Esophagus muscularis mucosa (tissue), 4 donors: ENCODE measurements around the gene GNG12. TPM values are rescaled to one million over a fixed set of nuclear protein-coding genes. Genes with fewer than 3 reads are reported as not detected.

Experiments used
- DNase-seq: peaks from one replicate; pipeline ENCODE4 v3.0.0-alpha.2; 2017; ENCODE audit errors: extremely low spot score
- H3K27ac ChIP-seq, 4 donors: fragments of 200-600 bp; sonication (generic); replicated peaks in 1 of 4; 1 replicate in 3 of 4; 2 replicates in 1 of 4; pipeline ENCODE4 v1.5.1; 2016 to 2019; ENCODE audit warnings: mild to moderate bottlenecking in 1 of 4
- H3K27me3 ChIP-seq, 4 donors: fragments of 200-600 bp; sonication (generic); one replicate each; pipeline versions ENCODE4 v1.5.1 to v1.6.0; 2016 to 2019
- H3K36me3 ChIP-seq, 4 donors: fragments of 200-600 bp; sonication (generic); one replicate each; pipeline ENCODE4 v1.5.1; 2016 to 2019
- H3K4me1 ChIP-seq, 4 donors: fragments of 200-600 bp; sonication (generic); one replicate each; pipeline ENCODE4 v1.5.1; 2016 to 2019
- H3K4me3 ChIP-seq, 4 donors: fragments of 200-600 bp; sonication (generic); 1 replicate in 2 of 4; 2 replicates in 2 of 4; pipeline ENCODE4 v1.5.1; 2016 to 2019; ENCODE audit warnings: mild to moderate bottlenecking in 4 of 4, moderate library complexity in 1 of 4
- H3K9me3 ChIP-seq, 4 donors: fragments of 200-600 bp; sonication (generic); 1 replicate in 3 of 4; 2 replicates in 1 of 4; pipeline ENCODE4 v1.5.1; 2016 to 2019
- CTCF ChIP-seq, 3 experiments: fragments of 200-600 bp in 2 of 3; fragments of 450-650 bp in 1 of 3; sonication (generic) in 2 of 3; IDR thresholded peaks; one replicate each; pipeline ENCODE4 v1.5.1; 2017 to 2019; ENCODE audit warnings: antibody characterized with exemption in 3 of 3, mild to moderate bottlenecking in 2 of 3, moderate library complexity in 1 of 3
- EP300 ChIP-seq: sonication (generic); formaldehyde crosslinking; IDR thresholded peaks from one replicate; pipeline ENCODE4 v1.6.1; 2017; ENCODE audit warnings: antibody characterized with exemption
- POLR2A ChIP-seq: fragments of 450-650 bp; IDR thresholded peaks from one replicate; pipeline ENCODE4 v1.6.1; 2017; ENCODE audit warnings: antibody characterized with exemption, moderate library complexity, mild to moderate bottlenecking, low read depth
- POLR2AphosphoS5 ChIP-seq, 2 donors: sonication (generic); formaldehyde crosslinking; IDR thresholded peaks; one replicate each; pipeline ENCODE4 v1.6.1; 2017; ENCODE audit warnings: antibody characterized with exemption in 2 of 2
- WGBS: methylation state at CpG from one replicate; pipeline ENCODE4 v1.1.5; 2018; 5-methylcytosine and 5-hydroxymethylcytosine counted together
- intact Hi-C: fragments of 100-400 bp; cut with DNase I; formaldehyde crosslinking; loops from one replicate; pipeline ENCODE4 v1.15.1; 2023
- total RNA-seq, 4 donors: library from RNA; depleted of rRNA; stranded (reverse); fragments of >200 nt; gene quantifications; one replicate each; pipeline versions ENCODE4 v1.1.0 to v1.2.1, GENCODE V29; 2016

GNG12 gene
- total RNA-seq, 4 donors from 2014 or later: 108 to 118 (median 111) TPM

GRCh38 chr1:67684526-67685066, 148.7 kb downstream of the GNG12 start:
- Histone ChIP-seq H3K36me3 (peaks cover 0 to 20% (median 9%) of the 10 kb centered on the region in 4 donors), H3K4me3 (peak overlapping the region; percentile 82 to 95 (median 90)), H3K4me1 (peaks cover 23 to 37% (median 35%) of the 10 kb centered on the region in 4 donors), H3K9me3 (no peaks in the 10 kb centered on the region), H3K27ac (peak overlapping the region; percentile 65 to 98 (median 96)), H3K27me3 (no peaks in the 10 kb centered on the region)
- intact Hi-C loops: loop anchor here (5.0 to 10.0 kb wide), 4 partner anchors 73 to 250 kb away; partner anchors contain the start of gene SERBP1
- DNase-seq: no peak
- WGBS: 4% methylated on average over 20 of the region's 20 CpGs
- TF ChIP-seq POLR2AphosphoS5 (IDR thresholded peaks at IDR 0.05): no peak
- no peak for TF ChIP-seq POLR2A
- TF ChIP-seq CTCF (IDR thresholded peaks at IDR 0.05): no peak
- TF ChIP-seq EP300: no peak

DNA sequence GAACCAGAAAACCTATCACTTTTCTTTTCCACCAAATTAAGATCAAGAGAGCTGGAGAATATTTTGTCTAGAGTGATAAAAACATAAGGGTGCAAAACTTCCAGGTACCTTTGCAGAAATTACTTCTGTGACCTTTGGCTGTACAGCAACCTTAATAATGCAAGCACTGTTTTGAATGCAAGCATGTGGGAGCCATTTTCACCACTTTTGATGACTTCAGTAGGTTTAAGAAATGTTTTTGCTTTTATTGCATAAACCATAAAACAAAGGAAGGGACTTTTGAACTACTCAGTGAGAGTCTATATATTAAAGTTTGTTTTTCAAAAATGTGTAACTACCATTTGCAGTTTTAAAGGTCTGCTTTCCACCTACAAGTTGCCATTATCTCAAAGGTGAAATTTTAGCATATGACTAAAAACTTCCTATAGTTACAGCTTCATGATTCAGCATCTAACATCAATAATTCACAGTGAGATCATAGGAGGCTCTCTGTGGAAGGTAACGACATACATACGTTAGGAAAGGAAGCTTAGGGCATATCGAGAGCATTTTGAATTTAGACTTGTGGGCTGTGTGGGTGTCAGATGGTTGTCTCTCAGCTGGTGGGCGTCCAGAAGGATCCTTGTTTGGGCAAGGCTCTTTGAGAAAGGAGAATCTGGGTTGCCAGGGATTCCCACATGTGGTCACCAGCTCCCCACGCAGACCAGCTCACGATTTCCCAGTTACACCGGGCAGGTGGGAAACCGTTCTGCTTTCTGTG, 149.3 kb downstream of the GNG12 start:
- no peaks in the 10 kb centered on the region for H3K27me3 ChIP-seq
- no peaks in the 10 kb centered on the region for H3K9me3 ChIP-seq
- H3K36me3 ChIP-seq: peaks cover 0 to 17% (median 7%) of the 10 kb centered on the region in 4 donors
- H3K4me3 ChIP-seq: peak overlapping the region in 3 of 4 donors; percentile 88 to 95 (median 92)
- no peak for DNase-seq
- TF ChIP-seq POLR2A: no peak
- TF ChIP-seq CTCF (IDR thresholded peaks at IDR 0.05): no peak
- no peak for TF ChIP-seq EP300
- TF ChIP-seq POLR2AphosphoS5 (IDR thresholded peaks at IDR 0.05): no peak
- 30% methylated on average over 8 of the region's 8 CpGs for WGBS
- intact Hi-C loops: loop anchor here (10.0 kb wide), 2 partner anchors 171 to 249 kb away; partner anchors contain the start of gene SERBP1
- H3K4me1 ChIP-seq: peaks cover 23 to 37% (median 35%) of the 10 kb centered on the region in 4 donors
- peak overlapping the region; percentile 65 to 98 (median 96) for H3K27ac ChIP-seq

- Histone ChIP-seq H3K27ac (peak overlapping the region in 2 of 4 donors; percentile 97 to 98), H3K36me3 (peaks cover 0 to 11% (median 4%) of the 10 kb centered on the region in 4 donors), H3K4me1 (peaks cover 23 to 37% (median 35%) of the 10 kb centered on the region in 4 donors), H3K27me3 (no peaks in the 10 kb centered on the region), H3K9me3 (no peaks in the 10 kb centered on the region), H3K4me3 (no peak overlapping the region)
- DNase-seq: no peak
- intact Hi-C loops: loop anchor here (10.0 kb wide), 2 partner anchors 171 to 249 kb away; partner anchors contain the start of gene SERBP1
- TF ChIP-seq EP300 (no peak), POLR2AphosphoS5 (IDR thresholded peaks at IDR 0.05) (peak in 1 of 2 donors; percentile 45)
- WGBS: 49% methylated on average over 3 of the region's 3 CpGs
Observed at GRCh38 chr1:67683316-67683715, 150.0 kb downstream of the GNG12 start.

- Histone ChIP-seq H3K4me1 (peaks cover 17 to 36% (median 33%) of the 10 kb centered on the region in 4 donors), H3K36me3 (peaks cover 0 to 5% (median 1%) of the 10 kb centered on the region in 4 donors), H3K4me3 (no peak overlapping the region), H3K27ac (peak overlapping the region in 2 of 4 donors; percentile 24 to 97), H3K27me3 (no peaks in the 10 kb centered on the region), H3K9me3 (no peaks in the 10 kb centered on the region)
- TF ChIP-seq POLR2A (no peak), EP300 (no peak), CTCF (IDR thresholded peaks at IDR 0.05) (no peak), POLR2AphosphoS5 (IDR thresholded peaks at IDR 0.05) (no peak)
- no peak for DNase-seq
- 48% methylated on average over 3 of the region's 3 CpGs for WGBS
- intact Hi-C loops: loop anchor here (10.0 kb wide), 2 partner anchors 172 to 248 kb away; partner anchors contain the start of gene SERBP1
Observed at GRCh38 chr1:67682659-67683197, 150.5 kb downstream of the GNG12 start.

- 93% methylated on average over 2 of the region's 2 CpGs for WGBS
- Histone ChIP-seq H3K9me3 (no peaks in the 10 kb centered on the region), H3K4me3 (no peak overlapping the region), H3K36me3 (no peaks in the 10 kb centered on the region), H3K27ac (no peak overlapping the region), H3K27me3 (no peaks in the 10 kb centered on the region), H3K4me1 (peaks cover 6 to 21% (median 19%) of the 10 kb centered on the region in 4 donors)
- no peak for DNase-seq
- no peak for TF ChIP-seq CTCF (IDR thresholded peaks at IDR 0.05)
- TF ChIP-seq POLR2AphosphoS5 (IDR thresholded peaks at IDR 0.05): no peak
- no peak for TF ChIP-seq EP300
- TF ChIP-seq POLR2A: no peak
- intact Hi-C loops: loop anchor here (10.0 kb wide), 2 partner anchors 174 to 246 kb away; partner anchors contain the start of gene SERBP1
Observed at GRCh38 chr1:67680486-67680885, 152.8 kb downstream of the GNG12 start.
